Activated CD8-positive, alpha-beta memory T cell treated with anti-CD3 and anti-CD28 coated beads for 24 hours (primary cell): ENCODE results near the gene PPP1R9A.

Source experiments
- DNase-seq: peaks from one replicate; pipeline ENCODE4 v3.0.0-alpha.2; 2020

The PPP1R9A gene

GRCh38 chr7:95213148-95213547 is 305.8 kb downstream of the PPP1R9A start:
- no peak for DNase-seq

- DNase-seq = no peak
Observed at GRCh38 chr7:95213809-95214492, 306.6 kb downstream of the PPP1R9A start.

- DNase-seq = no peak
Observed at GRCh38 chr7:95219721-95220120, 312.3 kb downstream of the PPP1R9A start.

- DNase-seq = no peak
Observed at GRCh38 chr7:95220328-95220727, 312.9 kb downstream of the PPP1R9A start.

GRCh38 chr7:95225301-95225700 is 317.9 kb downstream of the PPP1R9A start:
- no peak for DNase-seq

GRCh38 chr7:95229301-95229700 is 321.9 kb downstream of the PPP1R9A start:
- DNase-seq = no peak

GRCh38 chr7:95238252-95238943 is 331.0 kb downstream of the PPP1R9A start:
- no peak for DNase-seq

GRCh38 chr7:95240921-95241320 is 333.5 kb downstream of the PPP1R9A start:
- no peak for DNase-seq

GRCh38 chr7:95242266-95242665 is 334.9 kb downstream of the PPP1R9A start:
- DNase-seq = no peak

- no peak for DNase-seq
Observed at GRCh38 chr7:95244616-95245015, 337.2 kb downstream of the PPP1R9A start.

- DNase-seq = no peak
Observed at GRCh38 chr7:95245828-95246500, 338.6 kb downstream of the PPP1R9A start.

GRCh38 chr7:95246831-95247370 is 339.5 kb downstream of the PPP1R9A start:
- no peak for DNase-seq

- DNase-seq = no peak
Observed at GRCh38 chr7:95250571-95250970, 343.2 kb downstream of the PPP1R9A start.

GRCh38 chr7:95251966-95252365 is 344.6 kb downstream of the PPP1R9A start:
- DNase-seq = no peak

- no peak for DNase-seq
Observed at GRCh38 chr7:95253986-95254385, 346.6 kb downstream of the PPP1R9A start.

- no peak for DNase-seq
Observed at GRCh38 chr7:95255691-95256090, 348.3 kb downstream of the PPP1R9A start.

GRCh38 chr7:95261895-95262415 is 354.6 kb downstream of the PPP1R9A start:
- no peak for DNase-seq

GRCh38 chr7:95262875-95263274 is 355.5 kb downstream of the PPP1R9A start:
- DNase-seq = no peak

GRCh38 chr7:95263785-95264362 is 356.5 kb downstream of the PPP1R9A start:
- DNase-seq = no peak

- DNase-seq = no peak
Observed at GRCh38 chr7:95264363-95264891, 357.0 kb downstream of the PPP1R9A start.

- DNase-seq = no peak
Observed at GRCh38 chr7:95265634-95266033, 358.2 kb downstream of the PPP1R9A start.

- no peak for DNase-seq
Observed at GRCh38 chr7:95267754-95268153, 360.4 kb downstream of the PPP1R9A start.

- no peak for DNase-seq
Observed at GRCh38 chr7:95269640-95270039, 362.2 kb downstream of the PPP1R9A start.
